ENCODE data around the gene PIGU.

Gene PIGU

GRCh38 chr20:34525709-34526416 lies 151.0 kb downstream of the PIGU start (continued):
- TF ChIP-seq ZNF658 (tag by site-specific recombination; IDR thresholded peaks at IDR 0.05) = no peak
- no peak for TF ChIP-seq ZNF292 (tag by site-specific recombination; IDR thresholded peaks at IDR 0.05; ENCODE audit: borderline replicate concordance, low read depth)
- TF ChIP-seq MEIS1 (CRISPR knock-in tag; IDR thresholded peaks at IDR 0.05; ENCODE audit: borderline replicate concordance) = no peak
- TF ChIP-seq ZSCAN16 (tag by site-specific recombination; IDR thresholded peaks at IDR 0.05) = no peak
- no peak for TF ChIP-seq ZNF248 (tag by site-specific recombination; IDR thresholded peaks at IDR 0.05)
- no peak for TF ChIP-seq ZNF785 (tag by site-specific recombination; IDR thresholded peaks at IDR 0.05)
- no peak for TF ChIP-seq TCF7L2 (IDR thresholded peaks at IDR 0.05; ENCODE audit: borderline replicate concordance, low read depth, low read length)
- TF ChIP-seq KLF8 (tag by site-specific recombination; IDR thresholded peaks at IDR 0.05) = 0 out of 2 replicates have a peak, but pooled peaks have one; percentile 15
- no peak for TF ChIP-seq ZNF621 (tag by site-specific recombination; IDR thresholded peaks at IDR 0.05)
- no peak for TF ChIP-seq HOXD13 (CRISPR knock-in tag; IDR thresholded peaks at IDR 0.05; ENCODE audit: borderline replicate concordance)
- TF ChIP-seq ZNF792 (tag by site-specific recombination; IDR thresholded peaks at IDR 0.05) = no peak
- TF ChIP-seq TRIM28 (IDR thresholded peaks at IDR 0.05; ENCODE audit: borderline replicate concordance, low read length) = no peak
- no peak for TF ChIP-seq ZNF362 (tag by site-specific recombination; IDR thresholded peaks at IDR 0.05)
- TF ChIP-seq ZNF529 (tag by site-specific recombination; IDR thresholded peaks at IDR 0.05; ENCODE audit: insufficient replicate concordance) = no peak
- TF ChIP-seq ZBTB21 (tag by site-specific recombination; IDR thresholded peaks at IDR 0.05) = no peak
- no peak for TF ChIP-seq ZNF580 (tag by site-specific recombination; IDR thresholded peaks at IDR 0.05)
- TF ChIP-seq ZBTB20 (tag by site-specific recombination; IDR thresholded peaks at IDR 0.05) = peak; percentile 30; the same call in 1 of the 2 replicates
- peak; percentile 41; the same call in 1 of the 2 replicates for TF ChIP-seq BCL11A (tag by site-specific recombination; IDR thresholded peaks at IDR 0.05; ENCODE audit: low read depth)
- TF ChIP-seq OVOL3 (tag by site-specific recombination; IDR thresholded peaks at IDR 0.05) = no peak
- peak; percentile 59; the same call in 1 of the 2 replicates for TF ChIP-seq ZNF692 (tag by site-specific recombination; IDR thresholded peaks at IDR 0.05)
- peak; percentile 93 for TF ChIP-seq ZBTB17 (tag by site-specific recombination; IDR thresholded peaks at IDR 0.05)
- no peak for TF ChIP-seq ZBTB11 (tag by site-specific recombination; conservative IDR thresholded peaks at IDR 0.05; ENCODE audit: low read depth)
- TF ChIP-seq ZNF488 (tag by site-specific recombination; IDR thresholded peaks at IDR 0.05) = no peak
- peak; percentile 71 for TF ChIP-seq ZEB2 (tag by site-specific recombination; IDR thresholded peaks at IDR 0.05)
- TF ChIP-seq TSHZ1 (tag by site-specific recombination; IDR thresholded peaks at IDR 0.05; ENCODE audit: borderline replicate concordance) = 0 out of 2 replicates have a peak, but pooled peaks have one; percentile 7
- no peak for TF ChIP-seq ZNF157 (tag by site-specific recombination; IDR thresholded peaks at IDR 0.05)
- no peak for TF ChIP-seq ZNF324 (tag by site-specific recombination; IDR thresholded peaks at IDR 0.05)
- no peak for TF ChIP-seq ZNF114 (tag by site-specific recombination; IDR thresholded peaks at IDR 0.05)

All from HEK293 (cell line).